Kidney (tissue), 22 donors: Measurements from ENCODE around the gene BBC3. TPM values are rescaled to one million over a fixed set of nuclear protein-coding genes. Genes with fewer than 3 reads are reported as not detected.
"Not testable (repeated sequence)": the region's sequence is repeated elsewhere in the genome, so short reads cannot be mapped to it uniquely, and the experiment has no call there.

Experiments
- DNase-seq, 5 donors: peaks; one replicate each; pipeline ENCODE4 v3.0.0-alpha.2; 2013 to 2020
- FAIRE-seq: peaks from 2 replicates; lab custom pipeline; 2012; peaks lifted over from hg19 to GRCh38; lab: Jason Lieb, UNC
- H3K27ac ChIP-seq, 2 donors: one replicate each; pipeline ENCODE4 v1.7.0; 2013; ENCODE audit warnings: low read depth in 2 of 2, low read length in 2 of 2, inconsistent platforms in 1 of 2
- H3K27me3 ChIP-seq: one replicate; pipeline ENCODE4 v1.7.1; 2013; ENCODE audit warnings: low read length, inconsistent platforms; ENCODE audit not compliant: control insufficient read depth, insufficient read depth
- H3K36me3 ChIP-seq, 3 donors: one replicate each; pipeline versions ENCODE4 v1.7.0 to v1.7.1; 2013; ENCODE audit warnings: low read length in 3 of 3, control low read depth in 1 of 3, inconsistent platforms in 1 of 3; ENCODE audit not compliant: insufficient read depth in 3 of 3, control insufficient read depth in 2 of 3
- H3K4me1 ChIP-seq, 3 donors: one replicate each; pipeline versions ENCODE4 v1.7.0 to v1.7.1; 2013; ENCODE audit warnings: low read length in 3 of 3, inconsistent platforms in 1 of 3, low read depth in 1 of 3; ENCODE audit not compliant: control insufficient read depth in 2 of 3, insufficient read depth in 2 of 3
- H3K4me3 ChIP-seq, 3 donors: one replicate each; pipeline versions ENCODE4 v1.7.0 to v1.8.1; 2013; ENCODE audit warnings: low read length in 3 of 3, control low read depth in 1 of 3, inconsistent platforms in 1 of 3
- H3K9ac ChIP-seq, 3 donors: one replicate each; pipeline versions ENCODE4 v1.7.0 to v1.7.1; 2013; ENCODE audit warnings: low read length in 3 of 3, control low read depth in 1 of 3, inconsistent platforms in 1 of 3
- H3K9me3 ChIP-seq, 3 donors: one replicate each; pipeline versions ENCODE4 v1.7.0 to v1.7.1; 2013; ENCODE audit warnings: low read length in 3 of 3, control low read depth in 1 of 3, inconsistent platforms in 1 of 3; ENCODE audit not compliant: control insufficient read depth in 2 of 3, insufficient read depth in 1 of 3
- CTCF ChIP-seq: IDR thresholded peaks from 3 replicates; pipeline ENCODE4 v1.5.1; 2012; ENCODE audit warnings: mild to moderate bottlenecking, moderate library complexity, borderline replicate concordance; ENCODE audit not compliant: insufficient read depth; ENCODE audit errors: extremely low read depth
- intact Hi-C: fragments of 100-400 bp; cut with DNase I; formaldehyde crosslinking; loops from one replicate; pipeline ENCODE4 v1.11.1; 2022
- long read RNA-seq, 10 donors: library from polyadenylated mRNA in 1 of 10; unstranded in 1 of 10; transcript quantifications; one replicate each; pipeline ENCODE4 v2.0.0 and lab custom pipeline, GENCODE V29; 2021 to 2026
- polyA plus RNA-seq: library from polyadenylated mRNA; stranded (reverse); fragments of 350-450 nt; fragmentation: Illumina TruSeq; extraction: RNeasy Lipid Tissue Mini Kit (QIAGEN cat#74804); gene quantifications from one replicate; pipeline ENCODE4 v1.2.3, GENCODE V29; 2014; ENCODE audit warnings: low read depth, low replicate concordance; ENCODE audit not compliant: insufficient read depth
- total RNA-seq: library from RNA; stranded (reverse); fragmentation: NEBNext Ultra II Directional; extraction: Animal tissue kit (Norgen Biotek cat#: 25700); gene quantifications from one replicate; pipeline ENCODE4 v1.2.1, GENCODE V29; 2021
- donor health status: control.
- donor health status: control.
- donor health status: control.
- donor health status: control.
- donor health status: control.
- donor health status: DM: yes; HTN: yes; CAD: no.
- donor health status: Normal renal cell carcinoma (clear cell type).

BBC3 gene
- total RNA-seq (14.2 TPM), polyA plus RNA-seq (3.2 TPM)
- long read RNA-seq, donor 1, partial matches to known transcripts: 0 of 4 reads
- long read RNA-seq, donor 1, other reads (novel, unspliced or antisense): 0 of 4 reads
- long read RNA-seq, donor 2, partial matches to known transcripts: 0 of 2 reads
- long read RNA-seq, donor 2, other reads (novel, unspliced or antisense): 0 of 2 reads
- long read RNA-seq, donor 3, partial matches to known transcripts: 0 of 5 reads
- long read RNA-seq, donor 3, other reads (novel, unspliced or antisense): 0 of 5 reads
- long read RNA-seq, donor 4, partial matches to known transcripts: 0 of 6 reads
- long read RNA-seq, donor 4, other reads (novel, unspliced or antisense): 0 of 6 reads
- long read RNA-seq, donor 5: 0 reads
- long read RNA-seq, donor 6, partial matches to known transcripts: 0 of 5 reads
- long read RNA-seq, donor 6, other reads (novel, unspliced or antisense): 0 of 5 reads
- long read RNA-seq, donor 7, transcript BBC3-206 (1 exons, 1,747 nt): major isoform, 19 of 23 reads
- long read RNA-seq, donor 7, partial matches to known transcripts: 1 of 23 reads
- long read RNA-seq, donor 7, other reads (novel, unspliced or antisense): 3 of 23 reads
- long read RNA-seq, donor 8, partial matches to known transcripts: 0 of 5 reads
- long read RNA-seq, donor 8, other reads (novel, unspliced or antisense): 0 of 5 reads
- long read RNA-seq, donor 9, partial matches to known transcripts: 0 of 5 reads
- long read RNA-seq, donor 9, other reads (novel, unspliced or antisense): 0 of 5 reads
- long read RNA-seq, donor 10, transcript BBC3-206 (1 exons, 1,747 nt): major isoform, 6 of 6 reads
- long read RNA-seq, donor 10, partial matches to known transcripts: 0 of 6 reads
- long read RNA-seq, donor 10, other reads (novel, unspliced or antisense): 0 of 6 reads

- FAIRE-seq (no peak), DNase-seq (no peak)
- no peaks in the 10 kb centered on the region for H3K9me3 ChIP-seq
- intact Hi-C loops: loop anchor here (10.0 kb wide), 1 partner anchor 76 kb away; no protein-coding TSS in a partner anchor
- H3K36me3 ChIP-seq: no peaks in the 10 kb centered on the region
- peak; percentile 1 for TF ChIP-seq CTCF
- H3K27me3 ChIP-seq: peaks cover 10% of the 10 kb centered on the region
- peaks cover 2 to 37% (median 14%) of the 10 kb centered on the region in 3 donors for H3K4me1 ChIP-seq
- peak within 1 kb of the TSS; percentile 15 to 81 (median 67) for H3K9ac ChIP-seq
- peak within 1 kb of the TSS; percentile 53 to 82 (median 73) for H3K4me3 ChIP-seq
- H3K27ac ChIP-seq: peak within 1 kb of the TSS; percentile 67 to 99
These were observed at the start of gene BBC3 for GRCh38 chr19:47230921-47231214. Gene BBC3 (minus strand): TSS chr19:47231199. CDS start chr19:47228431, 2,768 bp downstream.

- FAIRE-seq (no peak), DNase-seq (peak in 1 of 5 donors; percentile 30)
- TF ChIP-seq CTCF: peak; percentile 24
- Histone ChIP-seq H3K9me3 (no peaks in the 10 kb centered on the region), H3K27ac (no peak overlapping the region), H3K9ac (no peak overlapping the region), H3K4me1 (peaks cover 0 to 6% (median 0%) of the 10 kb centered on the region in 3 donors), H3K36me3 (no peaks in the 10 kb centered on the region), H3K27me3 (no peaks in the 10 kb centered on the region), H3K4me3 (no peak overlapping the region)
- intact Hi-C loops: no loop called here
These were observed 49.3 kb upstream of the BBC3 start for GRCh38 chr19:47280183-47280797.

- FAIRE-seq, H3K9ac ChIP-seq, H3K36me3 ChIP-seq, H3K27me3 ChIP-seq, H3K4me3 ChIP-seq, DNase-seq, intact Hi-C loops, H3K27ac ChIP-seq, H3K9me3 ChIP-seq: not testable (repeated sequence)
- peaks cover 0 to 14% (median 0%) of the 10 kb centered on the region in 3 donors for H3K4me1 ChIP-seq
These were observed 45.5 kb upstream of the BBC3 start for GRCh38 chr19:47276513-47276912.
